Umbilical cord (tissue), 2 donors: ENCODE measurements around the gene LTBP3. TPM values are rescaled to one million over a fixed set of nuclear protein-coding genes. Genes with fewer than 3 reads are reported as not detected.

Experiments used
- DNase-seq: peaks from one replicate; pipeline ENCODE4 v3.0.0-alpha.2; 2015; ENCODE audit warnings: low spot score
- total RNA-seq: library from RNA; depleted of rRNA; stranded (reverse); fragments of >200 nt; gene quantifications from one replicate; pipeline ENCODE4 v1.2.3, GENCODE V29; 2014; ENCODE audit warnings: low replicate concordance; ENCODE audit not compliant: insufficient read depth

LTBP3 gene
- total RNA-seq, 1 donor from 2014 or later: 116 TPM

DNA sequence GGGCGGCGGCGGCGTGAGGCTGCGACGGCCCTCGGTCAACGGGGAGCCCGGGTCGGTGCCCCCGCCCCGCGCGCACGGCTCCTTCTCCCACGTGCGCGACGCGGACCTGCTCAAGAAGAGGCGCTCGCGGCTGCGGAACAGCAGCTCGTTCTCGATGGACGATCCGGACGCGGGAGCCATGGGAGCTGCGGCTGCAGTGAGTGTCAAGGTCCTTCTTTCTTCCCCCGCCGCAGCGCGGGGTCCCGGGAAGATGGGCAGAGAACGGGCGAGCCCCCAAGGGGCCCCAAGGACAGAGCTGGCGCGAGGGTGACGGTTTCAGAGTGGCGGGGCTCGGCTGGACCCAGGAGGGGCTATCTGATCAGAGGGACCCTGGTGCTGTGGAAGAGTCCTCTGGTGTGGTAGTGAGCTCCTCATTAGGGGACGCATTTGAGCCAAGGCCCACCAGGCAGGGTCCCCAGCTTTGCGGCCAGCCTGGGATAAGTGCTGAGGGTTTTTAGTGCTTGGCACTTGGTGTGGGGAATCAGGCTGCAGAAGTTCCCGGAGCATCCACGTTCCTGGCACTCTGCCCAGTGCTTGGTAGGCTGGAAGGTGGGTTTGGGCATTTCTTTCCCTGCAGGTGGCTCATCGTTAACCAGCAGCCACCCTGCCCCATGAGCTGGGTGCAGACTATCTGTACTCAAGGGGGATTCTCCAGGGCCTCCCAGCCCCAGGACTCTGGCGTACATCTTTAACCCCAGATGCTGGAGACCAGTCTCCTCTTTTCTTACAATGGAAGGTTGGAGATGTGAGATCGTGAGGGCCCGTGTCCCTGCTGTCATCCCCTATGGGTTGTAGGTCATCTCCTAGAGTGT, 27.5 kb upstream of the LTBP3 start:
- DNase-seq: no peak

DNA sequence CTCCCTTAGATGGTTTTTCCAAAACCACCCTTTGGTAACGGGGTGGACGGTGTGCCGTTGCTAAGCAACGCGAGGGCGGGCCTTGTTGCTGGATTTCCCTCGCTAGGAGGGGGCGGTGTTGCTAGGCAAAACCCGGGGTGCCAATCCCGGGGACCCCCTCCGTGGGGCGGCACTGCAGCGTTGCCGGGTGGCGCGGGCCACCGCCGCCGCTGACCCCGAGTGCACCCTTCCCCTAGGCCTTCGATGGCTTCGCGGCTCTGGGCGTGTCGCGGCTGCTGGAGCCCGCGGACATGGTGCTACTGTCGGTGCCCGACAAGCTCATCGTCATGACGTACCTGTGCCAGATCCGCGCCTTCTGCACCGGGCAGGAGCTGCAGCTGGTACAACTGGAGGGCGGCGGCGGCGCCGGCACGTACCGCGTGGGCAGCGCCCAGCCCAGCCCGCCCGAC, 26.6 kb upstream of the LTBP3 start:
- no peak for DNase-seq

DNA sequence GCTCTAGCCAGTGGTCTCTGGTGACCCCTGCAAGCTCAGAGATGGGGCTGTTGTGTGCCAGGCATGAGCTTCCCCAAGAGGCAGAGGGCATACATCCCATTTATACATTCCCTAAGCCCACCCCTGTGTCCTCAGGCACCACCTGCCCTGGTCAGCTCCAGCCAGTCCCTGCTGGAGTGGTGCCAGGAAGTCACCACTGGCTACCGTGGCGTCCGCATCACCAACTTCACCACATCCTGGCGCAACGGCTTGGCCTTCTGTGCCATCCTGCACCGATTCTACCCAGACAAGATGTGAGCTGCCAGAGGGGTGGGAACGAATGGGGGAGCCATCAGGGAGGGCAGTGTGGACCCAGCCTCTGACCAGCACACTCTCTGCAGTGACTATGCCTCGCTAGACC, 25.9 kb upstream of the LTBP3 start:
- no peak for DNase-seq

DNA sequence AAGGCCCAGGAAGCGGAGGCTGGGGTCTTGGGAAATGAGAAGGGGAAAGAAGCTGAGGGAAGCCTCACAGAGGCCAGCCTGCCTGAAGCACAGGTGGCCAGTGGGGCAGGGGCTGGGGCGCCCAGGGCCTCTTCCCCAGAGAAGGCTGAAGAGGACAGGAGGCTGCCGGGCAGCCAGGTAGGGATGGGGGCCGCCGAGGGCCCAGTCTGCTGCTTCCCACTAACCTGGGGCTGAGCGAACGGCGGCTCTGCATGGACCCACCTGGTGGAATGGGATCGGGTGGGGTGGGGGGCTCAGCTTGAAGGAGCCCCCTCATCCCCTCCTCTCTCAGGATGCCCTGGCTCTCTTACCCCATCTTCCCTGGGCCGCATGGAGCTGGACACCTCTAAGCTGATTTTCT, 25.4 kb upstream of the LTBP3 start:
- no peak for DNase-seq

DNA sequence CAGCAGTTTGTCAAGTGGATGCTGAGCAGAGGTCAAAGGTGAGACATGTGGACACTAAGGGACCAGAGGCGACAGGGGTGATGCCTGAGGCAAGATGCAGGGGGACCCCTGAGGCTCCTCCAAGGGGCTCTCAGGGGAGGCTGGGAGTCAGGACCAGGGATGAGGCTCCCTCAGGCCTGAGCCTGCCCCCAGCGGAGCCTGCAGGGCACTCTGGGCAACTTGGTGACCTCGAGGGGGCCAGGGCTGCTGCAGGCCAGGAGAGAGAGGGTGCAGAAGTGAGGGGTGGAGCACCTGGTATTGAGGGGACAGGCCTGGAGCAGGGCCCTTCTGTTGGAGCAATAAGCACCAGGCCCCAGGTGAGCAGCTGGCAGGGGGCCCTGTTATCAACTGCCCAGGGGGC, 23.8 kb upstream of the LTBP3 start:
- no peak for DNase-seq

DNA sequence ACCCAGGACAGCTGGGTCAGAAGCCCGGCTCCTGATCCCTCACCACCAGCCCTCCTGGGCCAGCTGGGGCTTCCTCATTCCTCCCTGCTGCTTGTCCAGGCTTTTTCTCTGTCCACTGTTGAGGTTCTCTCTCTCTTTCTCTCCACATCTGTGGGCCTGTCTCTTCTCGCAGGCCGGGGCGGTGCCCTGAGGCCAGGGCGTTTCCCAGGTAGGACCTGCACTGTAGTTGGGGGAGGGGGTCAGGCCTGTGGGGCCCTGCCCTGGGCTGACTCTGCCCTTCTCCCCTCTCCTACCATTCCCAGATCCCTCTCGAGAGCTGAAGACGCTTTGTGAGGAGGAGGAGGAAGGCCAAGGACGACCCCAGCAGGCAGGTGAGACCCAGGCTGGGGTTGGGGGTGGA, 22.6 kb upstream of the LTBP3 start:
- DNase-seq: no peak

DNA sequence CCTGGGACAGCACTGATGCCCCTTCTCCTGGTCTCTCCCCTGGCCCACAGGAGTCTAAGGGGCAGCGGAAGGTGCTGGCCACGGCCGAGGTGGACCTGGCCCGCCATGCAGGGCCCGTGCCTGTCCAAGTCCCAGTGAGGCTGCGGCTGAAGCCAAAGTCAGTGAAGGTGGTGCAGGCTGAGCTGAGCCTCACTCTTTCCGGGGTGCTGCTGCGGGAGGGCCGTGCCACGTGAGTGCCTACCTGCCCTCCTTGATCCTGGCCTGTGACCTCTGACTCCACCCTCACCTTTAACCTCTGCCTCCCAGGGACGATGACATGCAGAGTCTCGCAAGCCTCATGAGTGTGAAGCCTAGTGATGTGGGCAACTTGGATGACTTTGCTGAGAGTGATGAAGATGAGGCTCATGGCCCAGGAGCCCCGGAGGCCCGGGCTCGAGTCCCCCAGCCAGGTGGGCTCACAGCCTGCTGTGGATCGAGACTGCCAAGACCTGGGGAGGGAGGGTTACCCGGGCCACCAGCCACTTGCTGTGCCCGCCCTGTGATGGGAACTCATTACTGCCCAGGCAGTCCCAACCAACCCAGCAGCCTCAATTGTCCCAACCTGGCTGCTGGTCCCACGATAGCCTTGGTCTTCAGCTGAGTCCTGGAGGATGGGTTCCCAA, 22.0 kb upstream of the LTBP3 start:
- no peak for DNase-seq

DNA sequence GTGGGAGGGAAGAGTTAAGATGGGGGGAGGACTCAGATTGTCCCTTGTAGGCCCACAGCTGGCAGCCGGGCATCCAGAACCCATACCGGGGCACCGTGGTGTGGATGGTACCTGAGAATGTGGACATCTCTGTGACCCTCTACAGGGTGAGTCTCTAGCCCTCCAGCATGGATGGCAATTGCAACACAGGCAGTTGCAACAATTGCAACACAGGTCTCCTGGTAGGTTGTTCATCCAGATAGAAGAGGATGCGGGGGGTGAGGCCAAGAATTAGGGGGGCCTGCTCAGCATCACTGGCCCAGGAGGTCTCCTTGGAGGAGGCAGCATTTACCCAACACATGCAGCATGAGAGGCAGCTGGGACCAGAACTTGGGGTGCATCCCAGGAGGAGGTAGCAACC, 21.1 kb upstream of the LTBP3 start:
- no peak for DNase-seq

DNA sequence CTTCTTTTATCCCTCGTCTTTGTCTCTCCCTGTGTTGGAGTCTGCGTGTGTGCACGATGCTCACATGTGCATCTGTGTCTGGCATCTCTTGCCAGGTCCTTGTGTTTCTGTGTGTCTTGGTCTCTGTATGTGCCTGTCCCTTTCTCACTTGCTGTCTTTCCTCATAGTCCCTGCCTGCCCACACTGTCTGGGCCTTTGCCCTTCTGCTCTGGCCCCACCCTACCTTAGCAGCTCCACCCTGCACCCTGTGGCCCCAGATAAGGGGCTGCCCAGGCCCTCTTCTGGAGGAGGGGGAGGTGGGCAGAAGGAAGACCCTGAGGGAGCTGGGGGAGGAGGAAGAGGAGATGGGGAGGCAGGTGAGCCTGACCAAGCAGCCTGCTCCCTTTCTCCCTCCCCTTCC, 20.5 kb upstream of the LTBP3 start:
- DNase-seq: no peak

DNA sequence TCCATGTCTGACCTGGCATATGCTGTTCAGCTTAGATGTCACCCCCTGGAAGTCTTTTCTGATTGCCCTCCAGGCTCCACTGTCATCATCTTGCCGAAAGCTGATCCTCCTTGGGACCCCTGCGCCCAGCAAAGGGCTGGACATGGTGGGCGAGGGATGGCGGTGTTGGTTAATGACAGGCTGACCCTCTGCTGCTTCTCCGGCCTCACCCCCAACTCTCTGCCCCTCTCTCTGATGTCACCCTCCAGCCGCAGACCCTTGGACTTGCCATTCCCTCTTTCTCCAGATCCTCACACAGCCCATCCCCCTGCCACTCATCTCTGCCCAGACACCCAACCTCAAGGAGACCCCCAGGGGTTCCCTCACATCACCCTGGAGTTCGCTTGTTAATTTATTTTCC, 20.0 kb upstream of the LTBP3 start:
- no peak for DNase-seq

DNA sequence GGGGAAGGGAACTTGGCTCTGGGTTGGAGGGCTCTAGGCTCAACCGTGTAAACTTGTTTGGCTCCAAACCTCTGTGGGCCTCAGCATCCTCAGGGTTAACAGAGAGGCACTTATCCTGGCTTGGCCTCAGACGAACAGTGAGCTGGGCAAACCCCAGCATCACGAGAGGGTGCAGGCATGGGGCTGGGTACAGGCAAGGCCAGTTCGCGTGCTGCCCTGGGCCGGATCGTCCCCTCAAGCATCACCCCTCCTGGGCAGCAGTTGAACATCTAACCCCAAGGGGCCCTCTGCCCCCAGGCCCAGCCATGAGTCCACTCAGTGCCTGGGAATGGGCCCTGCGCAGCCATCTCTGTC, 19.6 kb upstream of the LTBP3 start:
- DNase-seq: no peak

DNA sequence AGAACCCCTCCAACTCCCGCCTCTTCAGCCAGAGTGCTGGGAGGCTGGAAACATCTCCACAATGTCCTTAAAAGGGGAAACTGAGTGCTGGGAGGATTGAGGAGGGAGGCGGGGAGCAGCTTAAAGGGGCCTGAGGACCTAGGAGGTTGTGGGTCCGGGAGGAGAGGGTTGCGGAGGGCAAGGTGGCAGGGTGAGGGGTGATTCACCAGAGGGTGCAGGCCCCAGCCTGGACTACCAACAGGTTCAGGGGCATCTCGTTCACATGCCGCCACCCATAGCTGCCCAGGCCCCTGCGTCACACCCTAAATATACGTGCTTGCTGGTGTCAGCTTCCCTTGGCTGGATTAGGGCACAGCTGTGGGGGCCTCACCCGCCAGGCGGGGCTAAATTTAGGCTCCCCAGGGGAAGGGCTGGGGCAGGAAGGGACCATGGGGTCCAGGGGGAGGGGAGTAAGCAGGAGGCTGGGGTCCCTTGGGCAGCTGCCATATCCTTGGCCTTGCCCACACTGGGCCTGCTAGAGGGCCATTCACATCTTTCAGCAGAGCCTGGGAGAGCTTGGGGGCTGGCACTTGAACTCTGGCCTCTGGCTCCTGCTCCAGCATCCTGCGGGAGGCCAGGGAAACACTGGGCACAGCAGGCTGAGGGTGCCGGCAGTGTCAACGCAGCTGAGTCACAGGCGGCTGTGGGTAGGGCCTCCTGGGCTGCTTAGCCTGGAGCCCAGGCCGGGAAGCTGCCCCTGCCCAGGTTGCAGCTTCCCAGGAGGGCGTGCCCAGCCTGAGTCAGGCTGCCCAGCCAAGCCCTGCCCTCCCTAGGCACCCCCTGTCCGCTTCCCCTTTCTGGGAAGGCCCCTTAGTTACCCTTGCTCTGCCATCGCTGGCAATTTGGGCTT, 19.0 kb upstream of the LTBP3 start:
- DNase-seq: peak; percentile 64

DNA sequence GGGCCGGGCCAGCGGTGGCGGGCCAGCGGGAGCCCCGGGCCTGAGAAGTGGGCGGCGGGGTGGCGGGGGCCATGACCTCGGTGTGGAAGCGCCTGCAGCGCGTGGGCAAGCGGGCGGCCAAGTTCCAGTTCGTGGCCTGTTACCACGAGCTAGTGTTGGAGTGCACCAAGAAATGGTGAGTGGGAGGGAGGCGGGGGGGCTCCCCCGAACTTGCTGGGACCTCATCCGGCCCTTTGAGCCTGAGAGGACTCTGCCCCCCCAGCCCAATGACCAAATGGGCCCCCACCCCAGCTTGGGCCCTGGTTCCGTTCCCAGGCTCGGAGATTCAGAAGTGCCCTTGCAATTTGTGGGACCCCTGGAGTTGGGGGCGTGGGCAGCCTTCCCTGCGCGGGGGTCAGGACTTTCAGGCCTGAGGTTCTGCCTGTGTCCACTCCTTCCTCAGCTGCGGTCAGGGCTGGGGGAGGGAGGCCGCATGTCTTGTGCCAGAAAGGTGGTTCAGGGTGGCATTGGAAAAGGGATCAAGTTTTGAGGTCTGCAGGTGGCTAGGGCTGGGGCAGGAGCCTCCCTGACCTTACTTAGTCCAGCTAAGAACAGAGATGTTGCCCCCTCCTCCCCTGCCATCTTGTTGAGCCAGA, 18.2 kb upstream of the LTBP3 start:
- DNase-seq: no peak

DNA sequence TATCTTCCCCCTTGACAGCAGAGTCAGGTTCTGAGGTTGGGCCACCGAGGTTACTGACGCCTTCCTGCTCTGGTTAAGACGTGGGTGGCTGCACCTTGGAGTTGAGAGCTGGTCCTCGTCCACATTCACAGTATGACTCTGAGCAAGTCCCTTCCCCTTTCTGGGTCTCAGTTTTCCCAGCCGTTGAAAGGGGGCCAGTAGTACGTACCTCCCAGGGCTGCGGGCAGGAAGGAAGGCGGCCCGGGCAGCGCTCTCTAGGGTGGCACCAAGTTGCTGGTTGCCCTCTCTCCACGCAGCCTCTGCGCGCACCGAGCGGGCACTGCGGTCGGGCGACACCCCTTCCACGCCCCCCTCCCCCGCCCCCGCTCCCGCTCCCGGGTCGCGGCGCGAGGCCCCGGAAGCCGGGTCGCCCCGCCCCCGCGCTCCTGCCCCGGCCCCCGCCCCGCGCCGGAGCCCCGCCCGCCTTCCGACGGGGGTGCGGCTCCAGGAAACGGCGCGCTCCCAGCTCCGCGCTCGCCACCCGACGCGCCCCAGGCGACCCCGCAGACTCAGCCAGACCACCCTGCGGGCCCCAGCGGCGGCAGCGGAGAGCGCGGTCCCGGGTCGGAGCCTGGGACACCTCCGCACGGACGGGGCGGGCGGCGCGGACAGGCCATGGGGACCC, 17.5 kb upstream of the LTBP3 start, which contains the start of gene EHBP1L1:
Gene EHBP1L1 (plus strand): TSS at position 486 of the 664 bp plus-strand sequence. CDS start 250 bp downstream, outside the sequence.
- peak; percentile 75 for DNase-seq

DNA sequence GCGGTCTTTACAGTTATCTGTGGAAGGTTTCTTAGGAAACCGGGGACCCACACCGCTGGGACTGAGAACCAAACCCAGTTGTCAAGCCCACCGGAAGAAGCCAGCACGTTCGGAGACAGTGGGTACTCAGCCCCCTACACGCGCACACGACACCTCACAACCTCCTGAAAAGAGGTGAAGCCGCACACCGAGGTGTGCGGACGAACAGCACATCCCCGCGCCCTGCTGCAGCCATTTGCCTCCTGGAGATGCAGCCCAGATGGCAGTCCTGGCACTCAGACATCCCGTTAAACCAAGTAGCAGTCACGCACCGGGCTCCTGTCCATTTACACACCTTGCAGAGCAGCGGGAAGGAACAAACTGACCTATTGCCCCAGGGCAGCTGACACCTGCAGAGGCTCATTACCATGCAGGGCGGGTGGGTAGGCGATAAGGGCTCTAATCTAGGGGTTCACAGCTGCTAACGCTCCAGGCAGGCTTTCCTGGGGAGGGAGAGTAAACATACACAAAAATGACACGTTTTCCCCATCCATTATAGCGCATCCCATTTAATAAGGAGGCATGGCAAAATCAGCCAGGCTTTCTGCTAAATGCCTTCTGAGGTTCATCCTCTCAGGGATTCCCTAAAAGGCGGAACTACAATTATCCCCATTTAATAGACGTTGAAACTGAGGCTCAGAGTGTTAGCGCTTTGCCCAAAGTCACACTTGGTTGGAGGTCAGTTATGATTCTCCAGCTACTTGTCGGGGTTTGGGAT, 16.8 kb upstream of the LTBP3 start:
- DNase-seq: no peak

DNA sequence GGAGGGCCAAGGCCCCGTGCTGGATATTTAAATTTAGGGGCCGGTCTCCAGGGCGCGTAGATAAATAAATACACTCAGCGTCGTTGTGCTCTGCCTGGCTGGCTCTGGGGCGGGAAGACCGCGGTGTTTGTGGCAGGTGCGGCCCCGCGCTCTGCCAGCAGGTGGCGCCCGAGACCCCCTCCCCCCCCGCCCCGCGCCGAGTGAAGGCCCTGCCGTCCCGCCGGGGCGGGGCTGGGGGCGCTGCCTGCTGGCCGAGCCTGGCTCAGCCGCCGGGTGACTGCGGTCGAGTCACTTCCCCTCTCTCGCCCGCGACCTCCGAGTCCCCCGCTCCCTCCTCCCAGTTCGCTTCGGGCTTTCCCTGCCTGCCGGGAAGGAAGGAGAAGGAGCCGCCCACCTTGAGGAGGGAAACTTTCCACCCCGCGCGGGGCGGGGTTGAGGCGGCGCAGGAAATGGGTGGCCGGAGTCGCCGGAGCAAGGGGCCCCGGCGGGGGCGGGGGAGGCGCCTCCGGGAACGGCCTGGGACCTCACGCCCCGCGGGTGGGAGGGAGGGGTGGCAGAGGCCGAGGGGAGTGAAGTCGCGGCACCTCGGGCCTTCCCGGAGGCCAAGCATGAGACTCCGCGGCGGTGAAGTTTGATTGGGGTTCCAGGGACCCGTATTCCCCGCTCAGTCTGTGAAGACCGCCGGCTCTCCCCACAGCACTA, 16.1 kb upstream of the LTBP3 start:
- peak; percentile 97 for DNase-seq

DNA sequence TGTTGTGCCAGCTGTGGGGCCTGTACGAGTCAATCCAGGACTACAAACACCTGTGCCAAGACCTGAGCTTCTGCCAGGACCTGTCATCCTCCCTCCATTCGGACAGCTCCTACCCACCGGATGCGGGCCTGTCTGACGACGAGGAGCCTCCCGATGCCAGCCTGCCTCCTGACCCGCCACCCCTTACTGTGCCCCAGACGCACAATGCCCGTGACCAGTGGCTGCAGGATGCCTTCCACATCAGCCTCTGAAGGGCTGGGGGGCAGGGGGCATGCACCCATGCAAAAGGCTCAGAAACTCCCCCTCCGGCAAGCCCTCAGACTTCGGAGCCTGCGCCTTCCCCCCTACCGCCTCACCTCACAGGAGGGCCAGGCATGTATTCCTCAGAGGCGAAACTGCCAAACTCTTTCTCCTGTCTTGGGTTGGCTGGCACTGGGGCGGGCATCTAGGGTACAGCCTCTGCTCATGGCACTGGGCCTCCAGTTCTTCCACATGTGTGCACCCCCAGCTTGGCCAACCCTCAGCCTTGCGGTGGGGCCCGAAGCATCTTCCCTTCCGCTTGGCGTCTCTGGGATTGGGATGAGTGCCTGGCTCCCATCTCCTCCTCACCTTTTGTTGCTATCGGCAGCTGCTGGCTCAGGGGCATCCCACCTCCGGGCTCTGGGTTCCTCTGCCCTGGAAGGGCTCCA, 15.4 kb upstream of the LTBP3 start:
- DNase-seq: no peak

DNA sequence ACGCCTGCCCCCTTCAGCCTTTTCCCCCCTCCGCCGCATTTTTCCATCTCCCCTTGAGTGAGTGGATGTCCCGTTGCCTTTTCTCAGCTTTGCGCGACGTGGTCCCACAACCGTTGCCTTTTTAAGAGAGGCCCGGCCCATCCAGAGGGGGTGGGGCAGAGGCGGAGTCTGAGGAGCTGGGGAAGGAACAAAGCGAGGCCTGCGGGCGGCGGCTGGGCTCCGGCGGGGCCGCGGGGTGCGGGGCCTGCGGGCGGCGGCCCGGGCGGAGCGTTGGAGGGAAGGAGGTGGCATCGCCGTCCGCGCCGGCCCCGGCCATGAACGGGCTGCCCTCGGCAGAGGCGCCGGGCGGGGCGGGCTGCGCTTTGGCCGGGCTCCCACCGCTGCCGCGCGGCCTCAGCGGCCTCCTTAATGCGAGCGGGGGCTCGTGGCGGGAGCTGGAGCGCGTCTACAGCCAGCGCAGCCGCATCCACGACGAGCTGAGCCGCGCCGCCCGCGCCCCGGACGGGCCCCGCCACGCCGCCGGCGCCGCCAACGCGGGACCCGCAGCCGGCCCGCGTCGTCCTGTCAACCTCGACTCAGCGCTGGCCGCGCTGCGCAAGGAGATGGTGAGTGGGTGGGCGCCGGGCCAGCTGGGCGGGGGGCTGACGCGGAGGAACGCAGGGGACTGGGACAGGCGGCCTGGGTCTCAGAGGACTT, 14.3 kb upstream of the LTBP3 start, which contains the start of gene FAM89B:
Gene FAM89B (plus strand): TSS at position 183 of the 696 bp plus-strand sequence. CDS start 132 bp downstream, at position 315.
- peak; percentile 95 for DNase-seq
